ENCODE measurements around the gene IL22. TPM values are rescaled to one million over a fixed set of nuclear protein-coding genes. Genes with fewer than 3 reads are reported as not detected.

IL22 gene
- total RNA-seq, 4 donors from 2014 or later = not detected

DNA sequence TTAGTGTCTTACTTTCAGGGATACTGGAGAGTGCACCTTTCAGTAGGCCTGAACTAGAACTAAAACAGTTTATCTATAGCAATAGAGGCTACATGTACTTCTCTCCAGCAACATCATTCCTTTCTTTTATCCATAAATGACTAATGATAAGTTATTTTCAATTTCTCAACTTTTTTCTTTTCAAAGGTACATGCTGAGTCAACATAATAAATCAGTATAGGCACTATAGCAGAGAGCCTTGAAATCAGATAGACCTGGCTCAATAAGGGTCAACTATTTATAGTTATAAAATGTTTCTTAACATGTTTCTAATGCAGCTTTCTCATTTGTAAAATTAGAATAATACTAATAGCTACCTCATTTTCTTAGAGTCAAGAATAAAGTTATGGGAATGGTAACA, 5.6 kb downstream of the IL22 start:
- TF ChIP-seq CTCF (IDR thresholded peaks at IDR 0.05; ENCODE audit: low read depth) = no peak

DNA sequence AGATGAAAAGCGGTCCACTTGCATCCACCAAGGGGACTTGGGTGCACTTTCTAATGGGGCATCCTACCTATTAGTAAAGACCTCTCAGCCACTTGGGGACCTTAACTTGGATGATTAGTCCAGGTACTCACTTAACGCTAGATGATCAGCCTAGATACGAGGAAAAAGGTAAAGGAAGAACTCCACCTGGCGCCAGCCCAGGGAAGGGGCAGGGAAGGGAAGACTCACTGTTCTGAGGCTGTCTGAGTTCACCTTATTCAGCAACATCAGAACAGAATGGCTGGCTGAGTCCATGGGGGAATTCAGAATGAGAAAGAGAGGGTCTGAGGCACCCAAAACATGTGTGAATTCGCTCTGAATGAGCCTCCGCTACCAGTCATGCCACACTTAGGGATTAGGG, 7.1 kb downstream of the IL22 start:
- no peak for TF ChIP-seq CTCF (IDR thresholded peaks at IDR 0.05; ENCODE audit: low read depth)

DNA sequence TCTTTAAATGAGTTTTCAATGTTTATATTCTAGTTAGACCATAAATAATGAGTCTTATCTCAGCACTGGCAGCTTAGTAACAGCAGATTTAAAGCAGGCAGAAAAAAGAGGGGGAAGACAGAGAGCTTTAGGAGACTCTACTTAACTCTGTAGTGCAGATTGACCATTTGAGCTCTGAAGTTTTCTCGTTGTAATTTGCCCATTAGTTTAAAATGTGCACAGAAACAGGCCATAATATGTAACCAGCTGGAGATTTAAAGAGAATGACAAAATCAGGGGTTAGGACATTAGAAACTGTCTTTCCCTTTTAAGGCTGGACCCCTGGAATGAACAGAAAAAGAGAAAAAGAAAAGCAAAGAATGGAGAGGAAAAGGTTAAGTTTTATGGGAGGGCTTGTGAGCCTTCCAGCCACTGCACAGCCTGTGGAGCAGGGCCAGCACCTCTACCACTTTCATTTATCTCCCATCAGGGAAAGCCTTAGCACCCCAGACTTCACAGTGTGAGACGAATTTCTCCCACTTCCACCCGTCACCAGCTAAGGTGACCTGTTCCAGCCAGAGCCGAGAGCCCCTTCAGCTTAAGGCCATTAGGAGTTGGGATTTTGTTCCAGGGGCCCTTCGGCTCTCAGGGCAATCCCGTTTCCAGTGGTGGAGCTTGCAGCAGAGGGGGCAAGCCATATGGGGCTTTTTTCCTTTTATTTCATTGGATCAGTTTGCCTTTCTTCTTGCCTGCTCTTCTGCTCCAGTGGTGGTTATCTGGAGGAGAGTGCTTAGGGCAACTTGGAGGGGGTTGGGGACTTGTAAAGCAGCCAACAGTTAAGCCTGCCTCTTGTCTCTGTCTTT, 8.0 kb downstream of the IL22 start:
- TF ChIP-seq CTCF (IDR thresholded peaks at IDR 0.05; ENCODE audit: low read depth) = no peak

GRCh38 chr12:68242777-68243176, 10.6 kb downstream of the IL22 start:
- no peak for TF ChIP-seq CTCF (IDR thresholded peaks at IDR 0.05; ENCODE audit: low read depth)

- no peak for TF ChIP-seq CTCF (IDR thresholded peaks at IDR 0.05; ENCODE audit: low read depth)
Measured at GRCh38 chr12:68240975-68241374, 12.4 kb downstream of the IL22 start.

DNA sequence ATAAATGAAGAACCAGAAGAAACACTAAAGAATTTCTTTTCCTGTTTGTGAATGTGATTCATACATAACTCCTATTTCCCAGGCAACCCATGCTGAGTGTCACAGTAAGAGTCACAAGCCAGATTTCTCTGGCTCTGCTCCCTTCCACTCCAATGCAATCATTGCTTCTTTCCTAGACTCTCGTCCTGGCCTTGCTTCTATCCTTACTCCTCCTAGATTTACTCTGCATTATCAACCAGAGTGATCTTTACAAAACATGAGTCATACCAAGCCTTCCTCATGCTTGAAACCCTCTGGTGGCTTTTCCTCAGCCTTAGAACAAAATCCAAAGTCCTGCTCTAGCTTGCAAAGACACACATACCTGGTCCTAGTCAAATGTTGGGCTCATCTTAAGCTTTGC, 13.3 kb downstream of the IL22 start:
- no peak for TF ChIP-seq CTCF (IDR thresholded peaks at IDR 0.05; ENCODE audit: low read depth)

GRCh38 chr12:68239309-68239982, 14.0 kb downstream of the IL22 start:
- TF ChIP-seq CTCF (IDR thresholded peaks at IDR 0.05; ENCODE audit: low read depth) = no peak
